Left ventricle myocardium superior (tissue), 1 donor: ENCODE results near the gene RNF207. TPM values are rescaled to one million over a fixed set of nuclear protein-coding genes. Genes with fewer than 3 reads are reported as not detected.

ENCODE experiments used
- ATAC-seq: fragments of 200-7000 bp; cut with Tn5 transposase; one replicate; pipeline ENCODE4 v1.9.1; 2020; ENCODE audit warnings: mild to moderate bottlenecking, moderate library complexity
- DNase-seq: peaks from one replicate; pipeline ENCODE4 v3.0.0-alpha.2; 2020
- intact Hi-C: fragments of 100-400 bp; cut with micrococcal nuclease; formaldehyde crosslinking; loops from one replicate; pipeline ENCODE4 v1.11.0; 2022
- total RNA-seq: library from RNA; stranded (reverse); fragmentation: NEBNext Ultra II Directional; extraction: Animal tissue kit (Norgen Biotek cat#: 25700); gene quantifications from one replicate; pipeline ENCODE4 v1.2.1, GENCODE V29; 2021
- donor health status: DM: no; HTN: yes; CAD: no; lungs with severe emphysema.

RNF207 gene
- total RNA-seq, 1 donor from 2014 or later = 82.3 TPM

DNA sequence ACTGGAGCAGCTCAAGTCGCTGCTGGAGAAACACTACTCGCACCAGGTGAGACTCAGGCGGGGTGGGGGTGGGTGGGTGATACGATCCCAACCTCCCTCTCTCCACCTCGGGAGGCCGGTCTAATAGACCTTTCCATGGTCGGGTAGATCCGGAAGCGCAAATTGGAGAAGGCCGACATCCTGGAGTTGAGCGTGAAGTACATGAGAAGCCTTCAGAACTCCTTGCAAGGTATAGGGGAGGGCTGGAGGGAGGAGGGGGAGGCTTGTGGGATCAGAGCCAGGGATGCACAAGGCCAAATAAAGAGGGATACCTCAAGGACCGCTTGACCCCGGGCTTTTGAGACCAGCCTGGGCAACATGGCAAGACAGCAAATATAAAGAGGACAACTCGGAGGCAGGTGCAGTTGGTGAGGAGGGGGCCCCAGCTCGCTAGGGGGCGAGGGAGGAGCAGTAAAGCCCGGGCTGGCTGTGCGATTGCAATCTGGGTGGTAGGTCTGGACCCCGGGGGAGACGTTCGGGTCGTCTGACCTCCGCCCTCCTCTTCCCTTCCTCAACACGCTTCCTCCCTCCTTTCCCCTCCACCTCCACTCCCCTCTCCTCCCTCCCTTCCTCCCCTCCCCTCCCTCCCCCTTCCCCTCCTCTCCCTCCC is 38.6 kb downstream of the RNF207 start:
- DNase-seq = no peak
- intact Hi-C loops = loop anchor here (10.0 kb wide), 1 partner anchor 100 kb away; no protein-coding TSS in a partner anchor

DNA sequence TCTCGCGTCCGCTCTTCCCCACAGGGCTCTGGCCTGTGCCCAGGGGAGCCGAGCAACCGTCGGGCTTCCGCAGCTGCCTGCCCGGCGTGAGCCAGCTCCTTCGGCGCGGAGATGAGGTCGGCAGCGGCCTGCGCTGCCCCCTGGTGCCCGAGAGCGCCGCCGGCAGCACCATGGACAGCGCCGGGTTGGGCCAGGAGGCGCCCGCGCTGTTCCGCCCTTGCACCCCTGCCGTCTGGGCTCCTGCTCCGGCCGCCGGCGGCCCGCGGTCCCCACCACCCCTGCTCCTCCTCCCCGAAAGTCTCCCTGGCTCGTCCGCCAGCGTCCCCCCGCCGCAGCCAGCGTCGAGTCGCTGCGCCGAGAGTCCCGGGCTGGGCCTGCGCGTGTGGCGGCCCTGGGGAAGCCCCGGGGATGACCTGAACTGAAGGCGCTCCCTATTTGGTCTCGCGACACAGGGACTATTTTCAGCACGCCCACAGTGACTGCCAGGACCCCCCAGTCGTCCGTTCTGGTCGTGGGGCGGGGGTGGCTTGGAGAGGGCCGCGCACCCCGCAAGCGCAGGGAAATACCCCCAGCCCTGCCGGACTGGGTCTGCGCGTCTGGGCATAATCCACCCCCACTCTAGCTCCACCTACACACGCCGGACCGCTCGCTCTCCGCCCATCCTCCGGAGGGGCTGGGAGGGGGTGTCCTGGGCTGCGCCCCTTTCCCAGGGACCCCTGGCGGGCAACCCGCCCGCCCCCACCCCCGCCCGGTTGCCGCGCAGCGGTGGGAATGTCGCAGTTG is 39.4 kb downstream of the RNF207 start:
- DNase-seq (peak; percentile 90), ATAC-seq (peak; percentile 80)
- intact Hi-C loops = loop anchor here (10.0 kb wide), 1 partner anchor 100 kb away; no protein-coding TSS in a partner anchor

More for the DNA sequence above, 38.6 kb downstream of the RNF207 start:
- ATAC-seq = no peak

DNA sequence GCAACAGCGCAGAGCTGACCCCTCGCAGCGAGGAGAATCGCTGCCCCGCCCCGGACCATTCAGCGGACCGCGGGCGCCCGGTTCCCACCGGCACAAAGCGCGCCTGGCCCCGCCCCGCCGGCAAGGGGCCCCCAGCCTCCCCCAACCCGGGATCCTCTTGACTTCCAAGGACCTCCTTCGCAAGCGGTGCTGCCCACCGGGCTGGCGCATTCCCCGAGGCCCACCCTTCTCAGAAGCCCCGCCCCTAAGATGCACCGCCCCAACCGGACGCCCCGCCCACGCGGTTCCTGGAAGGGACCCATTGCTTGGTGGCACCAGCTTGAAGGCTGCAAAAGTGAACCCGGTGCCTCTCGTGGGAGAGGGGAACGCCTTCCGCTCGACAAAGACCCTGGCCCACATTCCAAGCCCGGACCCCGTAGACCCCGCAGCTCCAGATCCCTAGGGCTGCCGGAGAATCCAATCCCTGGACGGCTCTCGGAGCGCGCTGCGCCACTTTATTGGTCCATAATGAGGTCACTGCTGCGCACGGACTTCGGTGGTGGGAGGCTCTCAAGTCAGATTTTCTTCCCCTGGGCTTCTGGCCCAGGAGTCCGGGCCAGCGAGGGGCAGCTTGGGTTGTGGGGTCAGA is 40.1 kb downstream of the RNF207 start:
- no peak for DNase-seq
- intact Hi-C loops = loop anchor here (10.0 kb wide), 1 partner anchor 99 kb away; no protein-coding TSS in a partner anchor
- ATAC-seq = no peak

DNA sequence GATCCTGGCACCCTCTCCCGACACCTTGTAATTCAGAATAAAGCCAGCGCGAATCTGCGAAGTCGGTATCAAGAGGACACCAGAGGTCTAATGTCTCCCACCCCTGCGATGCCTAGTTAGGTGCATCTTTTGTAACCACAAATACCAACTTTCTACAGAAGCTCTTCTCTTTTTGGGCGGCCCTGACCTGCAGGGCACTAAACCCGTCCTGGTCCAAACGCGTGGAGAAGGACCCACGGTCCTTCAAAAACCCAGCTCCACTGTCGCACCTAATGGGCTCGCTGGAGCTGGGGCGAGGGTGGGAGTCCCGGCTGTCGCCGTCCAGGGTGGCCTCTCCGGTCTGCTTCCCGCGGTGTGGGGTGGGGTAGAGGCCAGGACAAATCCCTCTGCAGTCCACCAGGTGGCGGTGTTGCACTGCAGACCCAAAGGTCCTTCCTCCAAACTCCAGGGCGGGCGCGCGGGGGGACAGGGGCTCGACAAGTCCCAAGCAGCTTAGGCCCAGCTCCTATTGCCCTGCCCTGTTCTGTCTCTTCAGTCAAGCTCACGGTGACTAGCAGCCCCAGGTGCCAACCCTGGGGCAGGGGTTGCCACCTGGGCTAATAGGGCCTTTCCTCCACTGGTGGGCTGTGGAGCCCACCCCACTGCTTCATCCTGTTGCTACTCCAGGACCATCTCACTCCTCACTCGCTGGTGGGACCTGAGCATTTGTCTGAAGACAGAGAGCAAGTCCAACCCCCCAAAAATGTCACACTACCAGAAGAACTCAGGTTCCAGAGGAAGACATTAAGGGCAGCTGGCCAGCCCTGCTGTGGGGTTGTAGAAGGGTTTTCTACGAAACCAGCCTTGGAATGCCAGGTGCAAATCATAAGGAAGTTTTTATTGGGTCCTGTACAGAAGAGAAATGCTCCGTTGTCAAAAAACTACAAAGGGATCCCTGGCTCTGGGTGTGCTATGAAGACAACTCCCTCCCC is 40.9 kb downstream of the RNF207 start:
- intact Hi-C loops = loop anchor here (10.0 kb wide), 1 partner anchor 98 kb away; no protein-coding TSS in a partner anchor
- peak; percentile 84 for DNase-seq
- ATAC-seq = peak; percentile 71

DNA sequence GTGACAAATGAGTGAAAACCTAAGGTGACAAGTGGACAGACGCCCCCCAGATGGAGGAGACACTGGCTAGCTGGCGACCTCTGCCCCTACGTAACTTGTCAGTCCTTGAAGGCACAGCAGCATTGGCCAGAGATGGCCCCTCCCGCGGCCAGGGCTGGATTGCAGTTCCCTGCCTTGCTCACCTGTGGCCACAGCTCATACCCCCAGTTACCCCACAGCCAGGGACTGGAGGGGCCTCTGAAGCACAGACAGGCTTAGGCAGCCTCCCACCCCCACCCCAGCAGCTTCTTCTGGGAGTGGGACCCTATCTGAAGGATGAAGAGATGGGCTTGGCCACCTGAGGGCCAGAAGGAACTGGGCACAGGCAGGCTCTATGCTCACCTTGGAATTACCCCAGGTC is 41.7 kb downstream of the RNF207 start:
- intact Hi-C loops = loop anchor here (10.0 kb wide), 1 partner anchor 97 kb away; no protein-coding TSS in a partner anchor
- no peak for ATAC-seq
- no peak for DNase-seq

DNA sequence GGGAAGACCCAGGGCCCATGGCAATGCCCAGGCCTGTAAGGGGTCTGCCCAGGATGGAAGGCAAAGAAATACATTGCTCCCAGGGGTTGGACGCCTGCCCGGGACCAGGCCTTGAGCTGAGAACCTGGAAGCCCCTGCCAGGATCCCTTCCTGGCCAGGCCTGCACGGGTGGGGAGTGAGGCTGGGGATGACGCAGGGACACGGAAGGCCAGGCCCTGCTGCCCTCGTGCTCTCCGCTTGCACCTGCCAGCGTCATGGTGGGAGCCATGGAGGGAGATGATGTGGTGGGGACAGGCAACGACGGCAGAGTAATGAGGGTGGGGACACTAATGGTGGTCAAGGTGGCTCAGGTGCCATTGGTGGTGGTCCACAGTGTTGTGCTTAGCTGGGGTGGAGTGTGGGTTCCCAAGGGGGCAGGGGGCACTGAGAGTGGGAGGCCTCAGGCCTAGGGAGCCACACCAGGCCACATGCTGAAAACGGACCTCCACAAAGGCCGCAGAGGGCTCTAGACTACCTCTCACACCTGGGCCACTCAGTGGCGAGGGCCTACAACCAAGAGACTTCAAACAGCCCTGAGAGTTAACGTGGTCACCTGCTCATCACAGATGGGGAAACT is 42.4 kb downstream of the RNF207 start:
- intact Hi-C loops = loop anchor here (10.0 kb wide), 1 partner anchor 97 kb away; no protein-coding TSS in a partner anchor
- DNase-seq (no peak), ATAC-seq (no peak)

DNA sequence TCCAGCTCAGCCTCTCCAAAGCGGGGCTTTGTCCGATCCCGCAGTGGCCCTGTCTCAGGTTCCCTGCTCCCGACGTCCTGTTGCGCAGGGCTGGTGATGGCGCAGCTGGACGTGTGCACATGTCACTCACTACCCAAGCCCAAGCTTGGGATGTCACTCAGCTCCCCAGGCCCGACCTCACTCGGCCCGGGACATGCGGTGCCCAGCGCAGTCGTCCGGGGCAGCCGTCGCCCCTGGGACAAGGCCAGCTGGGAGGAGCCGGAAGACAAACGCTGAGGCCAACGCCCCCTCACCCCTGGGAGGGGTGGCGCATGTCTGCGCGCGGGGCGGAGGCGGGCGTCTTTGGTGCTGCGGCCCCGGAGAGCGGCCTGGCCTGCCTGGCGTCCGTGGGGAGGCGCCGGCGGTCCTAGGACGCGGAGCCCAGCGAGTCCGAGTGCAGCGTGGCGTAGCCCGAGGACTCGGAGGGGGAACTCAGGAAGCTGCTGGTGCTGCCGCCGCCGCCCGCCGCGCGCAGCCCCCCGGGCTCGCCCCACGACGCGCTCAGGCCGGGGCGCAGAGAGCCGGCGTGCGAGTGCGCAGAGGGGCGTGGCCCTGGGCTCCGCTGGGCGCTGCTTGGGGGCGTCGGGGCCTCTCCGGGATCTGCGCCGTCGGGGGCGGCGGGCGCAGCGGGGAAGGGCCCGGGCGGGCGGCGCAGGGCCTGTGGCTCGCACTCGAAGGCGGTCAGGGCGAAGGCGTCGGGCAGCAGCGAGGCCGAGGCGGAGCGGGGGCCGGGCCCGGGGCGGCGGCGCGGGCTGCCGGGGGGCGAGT is 43.2 kb downstream of the RNF207 start:
- DNase-seq (peak; percentile 62), ATAC-seq (peak; percentile 15)
- intact Hi-C loops = loop anchor here (10.0 kb wide), 1 partner anchor 96 kb away; no protein-coding TSS in a partner anchor

DNA sequence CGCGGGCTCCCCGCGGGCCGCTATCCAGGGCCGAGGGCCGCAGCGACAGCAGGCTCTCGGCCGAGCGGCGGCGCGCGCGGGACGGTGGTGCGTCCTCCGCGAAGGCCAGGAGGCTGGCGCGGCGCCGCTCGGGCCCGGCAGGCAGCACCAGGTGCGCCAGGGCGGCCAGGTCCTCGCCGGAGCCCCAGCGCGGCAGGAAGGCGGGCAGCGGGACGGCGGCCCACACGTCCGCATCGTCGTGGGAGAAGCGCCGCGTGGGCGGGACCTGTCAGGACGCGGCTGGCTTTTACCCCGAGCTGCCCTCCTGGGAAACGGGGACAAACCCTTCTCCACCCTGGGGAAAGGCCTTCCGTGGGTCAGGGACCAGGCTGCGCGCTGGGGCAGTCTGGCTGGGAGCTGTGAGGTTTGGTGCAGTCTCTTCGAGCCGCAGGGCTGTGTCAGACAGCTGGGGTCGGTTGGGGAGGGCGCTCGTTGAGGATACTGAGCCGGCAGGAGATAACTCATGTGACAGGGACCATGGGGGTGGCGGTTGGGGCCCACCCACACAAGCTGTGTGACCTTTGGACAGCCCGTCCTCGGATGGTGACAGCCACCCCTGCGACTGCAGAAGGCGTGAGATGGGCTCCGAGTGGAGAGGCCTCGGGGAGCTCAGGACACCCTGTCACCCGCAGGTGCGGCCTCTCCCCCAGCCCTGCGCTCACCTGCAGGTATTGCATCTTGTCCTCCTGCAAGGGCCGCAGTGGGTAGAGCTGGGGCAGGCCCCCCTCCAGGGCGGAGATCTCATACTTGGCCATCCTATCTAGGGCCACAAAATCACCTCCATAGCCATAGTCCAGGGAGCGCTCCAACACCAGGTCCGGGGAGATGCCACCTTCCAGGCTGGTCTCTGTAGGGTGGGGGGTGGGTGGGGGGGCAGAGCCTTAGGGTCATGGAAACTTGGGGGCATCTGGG is 44.1 kb downstream of the RNF207 start:
- intact Hi-C loops = loop anchor here (10.0 kb wide), 1 partner anchor 95 kb away; no protein-coding TSS in a partner anchor
- ATAC-seq = no peak
- DNase-seq = no peak

DNA sequence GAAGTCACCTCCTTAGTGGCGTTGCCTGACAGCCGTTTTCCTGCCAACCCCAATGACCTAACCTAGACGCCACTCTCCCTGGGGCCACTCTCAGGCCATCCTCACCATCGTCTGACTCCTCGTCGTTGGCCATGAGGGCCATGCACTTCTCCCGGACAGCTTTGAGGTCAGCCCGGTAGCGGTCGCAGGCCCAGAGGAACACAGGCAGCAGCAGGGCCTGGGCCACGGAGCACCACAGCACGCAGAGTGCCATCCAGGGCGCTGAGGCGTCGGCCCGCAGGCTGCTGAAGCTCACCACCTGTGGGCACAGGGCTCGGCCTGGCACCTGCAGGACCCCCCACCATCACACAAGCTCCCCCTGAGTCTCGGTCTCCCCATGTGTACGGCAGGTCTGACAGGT is 45.3 kb downstream of the RNF207 start:
- DNase-seq = no peak
- intact Hi-C loops = no loop called here
- no peak for ATAC-seq

DNA sequence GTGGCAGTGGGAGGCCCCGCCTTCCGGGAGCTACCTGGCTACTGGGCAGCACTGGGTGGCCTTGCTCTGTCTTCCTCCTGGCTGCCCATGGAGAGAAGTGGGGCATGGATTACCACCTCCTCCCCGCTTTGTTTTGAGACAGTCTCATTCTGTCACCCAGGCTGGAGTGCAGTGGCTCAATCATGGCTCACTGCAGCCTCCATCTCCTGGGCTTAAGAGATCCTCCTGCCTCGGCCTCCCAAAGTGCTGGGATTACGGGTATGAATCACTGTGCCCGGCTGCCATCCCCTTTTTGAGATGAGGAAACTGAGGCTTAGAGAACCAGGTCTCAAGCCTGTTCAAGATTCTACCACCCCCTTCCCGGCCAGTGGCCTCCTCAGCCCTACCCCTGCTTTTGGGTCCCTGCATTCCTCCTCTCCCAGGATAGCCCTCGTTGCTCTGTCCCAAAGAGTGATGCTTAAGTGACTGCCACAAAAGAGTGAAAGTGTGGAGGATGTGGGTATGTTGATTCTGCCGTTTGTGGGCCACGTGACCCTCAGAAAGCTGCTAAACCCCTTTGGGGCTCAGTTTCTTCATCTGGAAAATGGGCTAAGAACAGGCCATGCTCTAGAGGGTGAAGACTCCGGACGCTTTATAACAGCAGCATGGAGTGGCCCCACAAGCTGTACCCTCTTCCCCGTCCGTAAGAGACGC is 45.9 kb downstream of the RNF207 start:
- ATAC-seq = no peak
- DNase-seq = no peak
- intact Hi-C loops = no loop called here

DNA sequence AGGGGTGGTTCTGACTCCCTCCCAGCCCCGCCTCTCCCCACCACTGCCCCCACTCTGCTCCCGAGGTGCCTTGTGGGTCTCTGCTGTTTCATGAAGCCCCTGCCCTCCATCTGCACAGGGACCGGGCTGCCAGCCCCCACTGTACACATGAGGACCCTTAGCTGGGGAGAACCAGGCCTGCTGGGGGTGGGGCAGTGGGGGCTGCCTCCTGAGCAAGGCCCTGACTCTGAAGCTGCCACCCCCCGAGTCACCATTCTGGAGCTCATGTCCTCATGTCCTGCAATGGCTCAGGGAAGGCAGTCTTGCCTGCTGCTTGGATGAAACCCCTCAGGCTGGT is 46.4 kb downstream of the RNF207 start:
- intact Hi-C loops = no loop called here
- no peak for DNase-seq

DNA sequence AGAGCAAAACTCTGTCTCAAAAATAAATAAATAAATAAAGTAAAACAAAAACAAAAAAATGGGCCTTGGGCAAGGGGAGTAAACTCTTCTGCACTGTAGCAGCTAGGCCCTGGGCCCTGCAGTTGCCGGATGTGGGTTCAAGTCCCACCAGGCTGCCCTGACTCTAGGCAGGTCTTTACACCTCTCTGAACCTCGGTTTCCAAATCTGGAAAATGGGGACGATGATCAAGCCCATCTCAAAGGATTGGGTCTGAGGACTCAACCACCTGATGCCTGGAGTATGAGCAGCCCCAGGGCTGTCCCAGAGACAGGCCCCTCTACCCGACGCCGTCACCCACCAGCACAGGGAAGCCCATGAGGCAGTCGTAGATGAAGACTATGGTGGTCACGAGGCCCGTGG is 47.5 kb downstream of the RNF207 start:
- ATAC-seq (no peak), DNase-seq (no peak)

More for the DNA sequence above, 46.4 kb downstream of the RNF207 start:
- no peak for ATAC-seq

DNA sequence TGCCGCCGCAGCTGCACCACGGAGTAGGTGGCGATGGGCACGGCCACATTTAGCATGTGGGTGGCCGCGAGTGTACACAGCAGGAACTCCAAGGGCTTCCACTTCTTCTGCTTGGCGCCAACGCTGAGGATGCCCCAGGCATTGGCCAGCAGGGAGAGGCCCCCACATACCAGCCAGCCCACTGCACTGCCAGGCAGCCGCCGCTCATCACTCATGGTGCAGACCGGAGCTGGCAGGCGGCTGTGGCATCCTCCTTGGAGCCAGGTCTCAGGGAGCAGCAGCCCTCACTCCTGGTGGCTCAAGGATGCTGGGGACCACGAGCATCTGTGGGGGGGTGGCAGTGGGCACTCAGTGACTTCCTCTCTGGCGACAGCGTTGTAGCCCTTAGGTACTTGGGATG is 48.8 kb downstream of the RNF207 start:
- intact Hi-C loops = no loop called here
- DNase-seq = no peak
- ATAC-seq = no peak

More for the DNA sequence above, 47.5 kb downstream of the RNF207 start:
- intact Hi-C loops = no loop called here

DNA sequence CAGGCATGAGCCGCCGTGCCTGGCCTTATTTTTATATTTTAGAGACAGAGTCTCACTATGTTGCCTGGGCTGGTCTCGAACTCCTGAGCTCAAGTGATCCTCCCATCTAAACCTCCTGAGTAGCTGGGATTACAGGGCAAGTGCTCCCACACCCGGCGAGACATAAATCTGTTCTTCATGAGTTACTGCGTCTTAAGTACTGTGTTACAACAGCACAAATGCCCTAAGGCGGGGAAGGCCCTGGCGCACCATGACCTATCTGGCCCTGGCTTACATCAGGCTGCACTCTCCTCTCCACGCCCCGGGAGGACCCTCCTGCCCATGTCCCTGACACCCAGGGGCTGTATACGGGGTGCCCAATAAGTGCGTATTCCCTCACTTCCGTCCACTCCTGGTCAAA is 50.7 kb downstream of the RNF207 start:
- intact Hi-C loops = no loop called here
- DNase-seq = no peak
- no peak for ATAC-seq

DNA sequence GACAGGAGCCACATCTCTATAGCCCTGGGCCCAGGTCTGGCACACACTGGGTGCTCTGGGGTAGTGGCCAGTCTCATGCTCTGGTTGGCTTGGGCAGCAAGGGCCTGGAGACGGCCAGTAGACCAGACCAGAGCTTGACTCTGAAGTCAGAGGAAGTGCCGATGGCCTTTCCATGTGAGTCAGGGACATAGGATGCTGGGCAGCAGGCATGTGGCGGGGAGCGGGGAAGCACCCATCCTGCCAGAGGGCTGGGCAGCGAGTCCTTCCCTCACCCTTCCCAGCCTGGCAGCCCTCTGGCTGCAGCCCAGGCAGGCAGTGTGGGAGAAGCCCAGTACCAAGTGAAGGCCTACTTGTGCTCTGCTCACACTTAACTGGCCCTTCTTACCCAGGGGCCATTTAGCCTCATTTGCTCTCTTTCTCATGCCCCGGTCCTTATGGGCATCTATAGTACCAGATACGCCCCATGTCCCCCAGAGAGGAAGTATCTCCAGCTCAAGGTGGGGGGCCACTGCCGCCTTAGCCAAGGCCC is 51.7 kb downstream of the RNF207 start:
- intact Hi-C loops = no loop called here
- no peak for ATAC-seq
- no peak for DNase-seq

DNA sequence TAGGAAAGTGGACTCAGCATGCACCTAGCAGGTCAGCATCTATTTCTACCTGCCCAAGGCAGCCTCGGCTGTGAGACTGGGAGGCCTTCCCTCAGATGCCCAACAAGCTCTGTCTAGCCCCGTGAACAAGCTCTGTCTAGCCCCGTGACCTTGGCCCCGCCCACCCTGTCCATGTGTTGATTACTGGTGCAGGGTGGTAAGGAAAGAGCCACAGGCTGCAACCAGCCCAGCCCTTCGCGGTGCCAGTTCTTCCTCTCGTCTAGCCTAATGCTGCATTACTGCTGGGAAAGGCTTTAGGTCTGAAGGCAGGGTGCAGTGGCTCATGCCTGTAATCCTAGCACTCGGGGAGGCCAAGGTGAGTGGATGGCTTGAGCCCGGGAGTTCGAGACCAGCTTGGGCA is 52.8 kb downstream of the RNF207 start:
- no peak for ATAC-seq
- intact Hi-C loops = no loop called here
- DNase-seq = no peak
